Hepatocyte (in vitro differentiated cells): Measurements from ENCODE around the gene NHS. TPM values are rescaled to one million over a fixed set of nuclear protein-coding genes. Genes with fewer than 3 reads are reported as not detected.

Experiments used
- DNase-seq: peaks from one replicate; pipeline ENCODE4 v3.0.0-alpha.2; 2016; ENCODE audit warnings: low spot score
- H2AFZ ChIP-seq: fragments of 200-600 bp; sonication (generic); 2 replicates; pipeline ENCODE4 v1.6.0; 2016; ENCODE audit warnings: antibody characterized with exemption, mild to moderate bottlenecking
- H3K27ac ChIP-seq: fragments of 200-600 bp; sonication (generic); 2 replicates; pipeline ENCODE4 v1.5.1; 2016; ENCODE audit warnings: mild to moderate bottlenecking
- H3K27me3 ChIP-seq: fragments of 200-600 bp; sonication (generic); 2 replicates; pipeline ENCODE4 v1.6.1; 2016
- H3K36me3 ChIP-seq: fragments of 200-600 bp; sonication (generic); replicated peaks from 2 replicates; pipeline ENCODE4 v1.5.1; 2016; ENCODE audit warnings: low read depth; ENCODE audit not compliant: insufficient read depth
- H3K4me1 ChIP-seq: fragments of 200-600 bp; sonication (generic); 2 replicates; pipeline ENCODE4 v1.5.1; 2016; ENCODE audit warnings: mild to moderate bottlenecking, moderate library complexity; ENCODE audit not compliant: insufficient read depth
- H3K4me2 ChIP-seq: fragments of 200-600 bp; sonication (generic); 2 replicates; pipeline ENCODE4 v1.6.0; 2016
- H3K4me3 ChIP-seq: fragments of 200-600 bp; sonication (generic); 2 replicates; pipeline ENCODE4 v1.5.1; 2016; ENCODE audit warnings: mild to moderate bottlenecking
- H3K79me2 ChIP-seq: fragments of 200-600 bp; sonication (generic); 2 replicates; pipeline ENCODE4 v1.6.0; 2017; ENCODE audit warnings: mild to moderate bottlenecking
- H3K9me2 ChIP-seq: fragments of 200-600 bp; sonication (generic); replicated peaks from 2 replicates; pipeline ENCODE4 v1.6.0; 2017; ENCODE audit warnings: mild to moderate bottlenecking; ENCODE audit not compliant: insufficient read depth
- H3K9me3 ChIP-seq: fragments of 200-600 bp; sonication (generic); 2 replicates; pipeline ENCODE4 v1.5.1; 2016; ENCODE audit warnings: low read depth, mild to moderate bottlenecking
- H4K20me1 ChIP-seq: fragments of 200-600 bp; sonication (generic); 2 replicates; pipeline ENCODE4 v1.6.0; 2016; ENCODE audit warnings: mild to moderate bottlenecking; ENCODE audit not compliant: insufficient read depth, poor library complexity, severe bottlenecking
- CTCF ChIP-seq: fragments of 200-600 bp; sonication (generic); IDR thresholded peaks from 2 replicates; pipeline ENCODE4 v1.5.1; 2016; ENCODE audit warnings: antibody characterized with exemption, mild to moderate bottlenecking; ENCODE audit not compliant: poor library complexity
- EZH2 ChIP-seq: fragments of 200-600 bp; sonication (generic); IDR thresholded peaks from 2 replicates; pipeline ENCODE4 v1.6.1; 2016; ENCODE audit warnings: antibody characterized with exemption, mild to moderate bottlenecking, borderline replicate concordance
- EZH2phosphoT487 ChIP-seq: fragments of 200-600 bp; sonication (generic); IDR thresholded peaks from one replicate; pipeline ENCODE4 v1.6.1; 2018; ENCODE audit warnings: antibody characterized with exemption, mild to moderate bottlenecking, low read depth, moderate library complexity; ENCODE audit not compliant: unreplicated experiment, severe bottlenecking
- WGBS: methylation state at CpG from one replicate; pipeline ENCODE4 v1.1.6; 2016; ENCODE audit warnings: low lambda C conversion rate; ENCODE audit errors: missing lambda C conversion rate; 5-methylcytosine and 5-hydroxymethylcytosine counted together
- polyA plus RNA-seq: library from polyadenylated mRNA; unstranded; fragments of >200 nt; fragmentation: Nextera tagmentation; extraction: Ambion mirVana; gene quantifications from 2 replicates; pipeline ENCODE4 v1.2.1, GENCODE V29; 2016
- total RNA-seq: library from RNA; depleted of rRNA; stranded (reverse); fragments of >200 nt; gene quantifications from 2 replicates; pipeline ENCODE4 v1.2.3, GENCODE V29; 2014

NHS gene
- total and polyA plus RNA-seq, 2 experiments from 2014 or later, result 0.35 to 3.1 TPM

- H3K4me2 ChIP-seq, result no peak overlapping the region
- no peak overlapping the region for H3K4me3 ChIP-seq
- no peak for DNase-seq
- no peaks in the 10 kb centered on the region for H4K20me1 ChIP-seq
- TF ChIP-seq EZH2phosphoT487 (no peak), EZH2 (no peak), CTCF (no peak)
- H3K36me3 ChIP-seq, result no peaks in the 10 kb centered on the region
- H3K27ac ChIP-seq, result no peak overlapping the region
- no peaks in the 10 kb centered on the region for H3K4me1 ChIP-seq
- H3K9me2 ChIP-seq, result no peaks in the 10 kb centered on the region
- H3K27me3 ChIP-seq, result no peaks in the 10 kb centered on the region
- no peaks in the 10 kb centered on the region for H3K9me3 ChIP-seq
- no peaks in the 10 kb centered on the region for H3K79me2 ChIP-seq
- H2AFZ ChIP-seq, result no peak overlapping the region
Observed at GRCh38 chrX:17643528-17643927, 268.5 kb downstream of the NHS start.

GRCh38 chrX:17644001-17644400 lies 269.0 kb downstream of the NHS start:
- Histone ChIP-seq H3K9me2 (no peaks in the 10 kb centered on the region), H3K4me2 (no peak overlapping the region), H3K4me1 (no peaks in the 10 kb centered on the region), H3K36me3 (no peaks in the 10 kb centered on the region), H2AFZ (no peak overlapping the region), H3K27ac (no peak overlapping the region), H3K79me2 (no peaks in the 10 kb centered on the region), H4K20me1 (no peaks in the 10 kb centered on the region), H3K27me3 (no peaks in the 10 kb centered on the region), H3K4me3 (no peak overlapping the region), H3K9me3 (no peaks in the 10 kb centered on the region)
- DNase-seq, result no peak
- 79% methylated on average over 1 of the region's 1 CpG for WGBS
- TF ChIP-seq CTCF, result no peak
- no peak for TF ChIP-seq EZH2phosphoT487
- no peak for TF ChIP-seq EZH2

GRCh38 chrX:17654116-17654515 lies 279.1 kb downstream of the NHS start:
- no peaks in the 10 kb centered on the region for H3K36me3 ChIP-seq
- no peak for DNase-seq
- H3K4me2 ChIP-seq, result no peak overlapping the region
- TF ChIP-seq CTCF (no peak), EZH2phosphoT487 (no peak), EZH2 (no peak)
- no peaks in the 10 kb centered on the region for H4K20me1 ChIP-seq
- WGBS, result 64% methylated on average over 3 of the region's 3 CpGs
- no peak overlapping the region for H2AFZ ChIP-seq
- no peaks in the 10 kb centered on the region for H3K4me1 ChIP-seq
- H3K9me3 ChIP-seq, result no peaks in the 10 kb centered on the region
- peaks cover 7% of the 10 kb centered on the region for H3K27me3 ChIP-seq
- H3K9me2 ChIP-seq, result no peaks in the 10 kb centered on the region
- H3K79me2 ChIP-seq, result no peaks in the 10 kb centered on the region
- H3K27ac ChIP-seq, result no peak overlapping the region
- H3K4me3 ChIP-seq, result no peak overlapping the region
